PC-9 (cell line): Measurements from ENCODE around the gene TMEM119. TPM values are rescaled to one million over a fixed set of nuclear protein-coding genes. Genes with fewer than 3 reads are reported as not detected.

Experiments used
- BruUV-seq: library from RNA; stranded (reverse); fragments of 400-500 nt; replicated peaks from 2 replicates; lab custom pipeline; 2021; lab: Mats Ljungman, UMichigan
- CTCF ChIA-PET: fragments of 300-600 bp; sonication (Branson Sonifier 250); formaldehyde crosslinking; loops from one replicate; lab custom pipeline; 2022; ENCODE audit warnings: antibody characterized with exemption; lab: Charles Lee
- POLR2A ChIA-PET: fragments of 300-600 bp; sonication (Branson Sonifier 250); formaldehyde crosslinking; loops from one replicate; lab custom pipeline; 2022; ENCODE audit warnings: antibody characterized with exemption; ENCODE audit not compliant: unreplicated experiment; lab: Charles Lee
- DNase-seq, 2 experiments: peaks; one replicate each; pipeline versions ENCODE4 v3.0.0 to v3.0.0-alpha.2; 2015 to 2022; ENCODE audit warnings: mixed read lengths in 1 of 2
- H2AFZ ChIP-seq: fragments of 200-600 bp; sonication (generic); 2 replicates; pipeline ENCODE4 v1.8.1; 2017; ENCODE audit warnings: antibody characterized with exemption
- H3F3A ChIP-seq: fragments of 200-600 bp; sonication (generic); 2 replicates; pipeline ENCODE4 v1.8.1; 2017; ENCODE audit warnings: antibody characterized with exemption, mild to moderate bottlenecking, low read depth; ENCODE audit not compliant: insufficient read depth
- H3K27ac ChIP-seq: fragments of 200-600 bp; sonication (generic); 2 replicates; pipeline ENCODE4 v1.6.1; 2016; ENCODE audit warnings: mixed run types
- H3K27me3 ChIP-seq: fragments of 200-600 bp; sonication (generic); 2 replicates; pipeline ENCODE4 v1.6.1; 2016; ENCODE audit warnings: low read depth, mixed run types; ENCODE audit not compliant: insufficient read depth
- H3K36me3 ChIP-seq: fragments of 200-600 bp; sonication (generic); 2 replicates; pipeline ENCODE4 v1.6.1; 2016; ENCODE audit warnings: low read depth, mixed run types
- H3K4me1 ChIP-seq: fragments of 200-600 bp; sonication (generic); replicated peaks from 2 replicates; pipeline ENCODE4 v1.6.1; 2016; ENCODE audit warnings: mixed run types; ENCODE audit not compliant: insufficient read depth
- H3K4me2 ChIP-seq: fragments of 200-600 bp; sonication (generic); 2 replicates; pipeline ENCODE4 v1.6.1; 2017; ENCODE audit warnings: mixed run types
- H3K4me3 ChIP-seq: fragments of 200-600 bp; sonication (generic); 2 replicates; pipeline ENCODE4 v1.6.1; 2016; ENCODE audit warnings: mixed run types
- H3K79me2 ChIP-seq: fragments of 200-600 bp; sonication (generic); 2 replicates; pipeline ENCODE4 v1.6.1; 2017; ENCODE audit warnings: low read depth, mixed run types
- H3K9me2 ChIP-seq: fragments of 200-600 bp; sonication (generic); 2 replicates; pipeline ENCODE4 v1.8.1; 2017; ENCODE audit warnings: mild to moderate bottlenecking; ENCODE audit not compliant: insufficient read depth
- H3K9me3 ChIP-seq: fragments of 200-600 bp; sonication (generic); 2 replicates; pipeline ENCODE4 v1.8.1; 2016; ENCODE audit warnings: low read depth; ENCODE audit not compliant: insufficient read depth
- H4K20me1 ChIP-seq: fragments of 200-600 bp; sonication (generic); 2 replicates; pipeline ENCODE4 v1.8.1; 2017; ENCODE audit not compliant: insufficient read depth
- CTCF ChIP-seq: fragments of 200-600 bp; sonication (generic); conservative IDR thresholded peaks from 2 replicates; pipeline ENCODE4 v1.6.1; 2017; ENCODE audit warnings: mixed run types, antibody characterized with exemption, mild to moderate bottlenecking, moderate library complexity
- EZH2 ChIP-seq: fragments of 200-600 bp; sonication (generic); IDR thresholded peaks from 2 replicates; pipeline ENCODE4 v1.8.0; 2017; ENCODE audit warnings: antibody characterized with exemption, low read depth
- intact Hi-C: fragments of 100-400 bp; cut with micrococcal nuclease; formaldehyde crosslinking; loops from one replicate; pipeline ENCODE4 v1.10.0; 2022; ENCODE audit not compliant: unreplicated experiment
- total RNA-seq: library from RNA; stranded (reverse); gene quantifications from 2 replicates; pipeline ENCODE4 v1.2.3, GENCODE V29; 2021

Gene TMEM119
- total RNA-seq, 1 experiment from 2014 or later, result not detected

GRCh38 chr12:108600702-108601007 is 2.8 kb upstream of the TMEM119 start:
- ChIA-PET POLR2A (interaction anchor here (0.6 to 0.7 kb wide), 2 partner anchors 33 to 62 kb away, joined by 3 read pairs; partner anchors contain the start of gene SELPLG), CTCF (no interaction called here)
- Histone ChIP-seq H3K9me3 (no peaks in the 10 kb centered on the region), H2AFZ (no peak overlapping the region), H3K4me1 (no peaks in the 10 kb centered on the region), H3K4me2 (no peak overlapping the region), H3K4me3 (no peak overlapping the region), H3F3A (no peaks in the 10 kb centered on the region), H4K20me1 (no peaks in the 10 kb centered on the region), H3K36me3 (no peaks in the 10 kb centered on the region), H3K9me2 (no peaks in the 10 kb centered on the region), H3K27ac (no peak overlapping the region), H3K27me3 (no peaks in the 10 kb centered on the region), H3K79me2 (no peaks in the 10 kb centered on the region)
- intact Hi-C loops, result no loop called here
- TF ChIP-seq EZH2, result no peak
- TF ChIP-seq CTCF, result no peak
- BruUV-seq, result no TSS peak
- DNase-seq, result no peak

GRCh38 chr12:108599948-108600701 is 2.2 kb upstream of the TMEM119 start:
- no TSS peak for BruUV-seq
- no peak overlapping the region for H2AFZ ChIP-seq
- H3K4me1 ChIP-seq, result no peaks in the 10 kb centered on the region
- intact Hi-C loops, result no loop called here
- no peaks in the 10 kb centered on the region for H3K9me3 ChIP-seq
- no peaks in the 10 kb centered on the region for H4K20me1 ChIP-seq
- H3K36me3 ChIP-seq, result no peaks in the 10 kb centered on the region
- no peaks in the 10 kb centered on the region for H3K9me2 ChIP-seq
- H3K27me3 ChIP-seq, result no peaks in the 10 kb centered on the region
- no peak overlapping the region for H3K27ac ChIP-seq
- H3K4me3 ChIP-seq, result no peak overlapping the region
- no peak overlapping the region for H3K4me2 ChIP-seq
- H3F3A ChIP-seq, result no peaks in the 10 kb centered on the region
- TF ChIP-seq CTCF, result no peak
- no peak for TF ChIP-seq EZH2
- POLR2A ChIA-PET, result interaction anchor here (0.6 to 0.7 kb wide), 2 partner anchors 33 to 63 kb away, joined by 3 read pairs; partner anchors contain the start of gene SELPLG
- H3K79me2 ChIP-seq, result no peaks in the 10 kb centered on the region
- CTCF ChIA-PET, result no interaction called here
- no peak for DNase-seq

GRCh38 chr12:108599541-108599940 is 1.7 kb upstream of the TMEM119 start:
- no peaks in the 10 kb centered on the region for H3K79me2 ChIP-seq
- no peaks in the 10 kb centered on the region for H4K20me1 ChIP-seq
- no peaks in the 10 kb centered on the region for H3K4me1 ChIP-seq
- H3K27me3 ChIP-seq, result no peaks in the 10 kb centered on the region
- no peaks in the 10 kb centered on the region for H3K36me3 ChIP-seq
- no peaks in the 10 kb centered on the region for H3K9me3 ChIP-seq
- ChIA-PET POLR2A (no interaction called here), CTCF (no interaction called here)
- DNase-seq, result no peak
- intact Hi-C loops, result no loop called here
- H3K27ac ChIP-seq, result no peak overlapping the region
- no TSS peak for BruUV-seq
- H2AFZ ChIP-seq, result no peak overlapping the region
- TF ChIP-seq CTCF, result no peak
- TF ChIP-seq EZH2, result no peak
- no peaks in the 10 kb centered on the region for H3F3A ChIP-seq
- no peaks in the 10 kb centered on the region for H3K9me2 ChIP-seq
- no peak overlapping the region for H3K4me2 ChIP-seq
- no peak overlapping the region for H3K4me3 ChIP-seq
